Neural progenitor cell (in vitro differentiated cells): ENCODE data around the gene LILRB2. TPM values are rescaled to one million over a fixed set of nuclear protein-coding genes. Genes with fewer than 3 reads are reported as not detected.
"Not testable (repeated sequence)": the region's sequence is repeated elsewhere in the genome, so short reads cannot be mapped to it uniquely, and the experiment has no call there.

Experiments used
- DNase-seq: peaks from one replicate; pipeline ENCODE4 v3.0.0-alpha.2; 2016; ENCODE audit warnings: low spot score
- H2AFZ ChIP-seq: fragments of 200-600 bp; sonication (generic); replicated peaks from 2 replicates; pipeline ENCODE4 v1.6.1; 2016; ENCODE audit warnings: antibody characterized with exemption
- H3F3A ChIP-seq: fragments of 200-600 bp; sonication (generic); 2 replicates; pipeline ENCODE4 v1.6.1; 2016; ENCODE audit warnings: antibody characterized with exemption, low read depth
- H3K27ac ChIP-seq: fragments of 200-600 bp; sonication (generic); 2 replicates; pipeline ENCODE4 v1.5.1; 2016; ENCODE audit warnings: mild to moderate bottlenecking
- H3K27me3 ChIP-seq: fragments of 200-600 bp; sonication (generic); 2 replicates; pipeline ENCODE4 v1.6.1; 2016; ENCODE audit warnings: mild to moderate bottlenecking, moderate library complexity
- H3K36me3 ChIP-seq: fragments of 200-600 bp; sonication (generic); 2 replicates; pipeline ENCODE4 v1.5.1; 2016
- H3K4me1 ChIP-seq: fragments of 200-600 bp; sonication (generic); 2 replicates; pipeline ENCODE4 v1.6.1; 2016; ENCODE audit warnings: mixed run types
- H3K4me2 ChIP-seq: fragments of 200-600 bp; sonication (generic); 2 replicates; pipeline ENCODE4 v1.6.1; 2016
- H3K4me3 ChIP-seq: fragments of 200-600 bp; sonication (generic); 2 replicates; pipeline ENCODE4 v1.5.1; 2016
- H3K79me2 ChIP-seq: fragments of 200-600 bp; sonication (generic); 2 replicates; pipeline ENCODE4 v1.6.1; 2016; ENCODE audit warnings: low read depth
- H3K9ac ChIP-seq: fragments of 200-600 bp; sonication (generic); 2 replicates; pipeline ENCODE4 v1.6.1; 2016
- H3K9me3 ChIP-seq: fragments of 200-600 bp; sonication (generic); 2 replicates; pipeline ENCODE4 v1.5.1; 2016; ENCODE audit warnings: low read depth
- H4K20me1 ChIP-seq: fragments of 200-600 bp; sonication (generic); 2 replicates; pipeline ENCODE4 v1.6.1; 2016; ENCODE audit warnings: low read depth
- H3K27ac Mint-ChIP-seq: 3 replicates; pipeline ENCODE4 v1.8.0; 2021; ENCODE audit warnings: mixed read lengths
- H3K27me3 Mint-ChIP-seq: 2 replicates; pipeline ENCODE4 v1.8.0; 2022; ENCODE audit warnings: low read depth, mild to moderate bottlenecking, inconsistent platforms, moderate library complexity, mixed read lengths; ENCODE audit not compliant: insufficient read depth
- H3K36me3 Mint-ChIP-seq: 3 replicates; pipeline ENCODE4 v1.8.0; 2021; ENCODE audit warnings: mixed read lengths
- H3K4me1 Mint-ChIP-seq: 3 replicates; pipeline ENCODE4 v1.8.0; 2021; ENCODE audit warnings: mixed read lengths
- H3K4me3 Mint-ChIP-seq: 3 replicates; pipeline ENCODE4 v1.8.0; 2021; ENCODE audit warnings: mild to moderate bottlenecking, moderate library complexity, mixed read lengths
- H3K9me3 Mint-ChIP-seq: 3 replicates; pipeline ENCODE4 v1.8.0; 2020; ENCODE audit warnings: mixed read lengths
- EZH2 ChIP-seq: fragments of 200-600 bp; sonication (generic); IDR thresholded peaks from 2 replicates; pipeline ENCODE4 v1.6.1; 2017; ENCODE audit warnings: antibody characterized with exemption, mild to moderate bottlenecking, moderate library complexity
- EZH2phosphoT487 ChIP-seq: fragments of 200-600 bp; sonication (generic); IDR thresholded peaks from 2 replicates; pipeline ENCODE4 v1.6.1; 2017; ENCODE audit warnings: antibody characterized with exemption
- total RNA-seq: library from RNA; depleted of rRNA; stranded (reverse); fragments of >200 nt; gene quantifications from 2 replicates; pipeline ENCODE4 v1.2.3, GENCODE V29; 2015; ENCODE audit warnings: low replicate concordance
- TF ChIP-seq, protein P1 (sequence below): fragments of 200-600 bp; sonication (generic); IDR thresholded peaks from 2 replicates; pipeline ENCODE4 v1.5.1; 2017; ENCODE audit warnings: antibody characterized with exemption, mild to moderate bottlenecking

LILRB2 gene
- total RNA-seq, 1 donor from 2014 or later = not detected

DNA sequence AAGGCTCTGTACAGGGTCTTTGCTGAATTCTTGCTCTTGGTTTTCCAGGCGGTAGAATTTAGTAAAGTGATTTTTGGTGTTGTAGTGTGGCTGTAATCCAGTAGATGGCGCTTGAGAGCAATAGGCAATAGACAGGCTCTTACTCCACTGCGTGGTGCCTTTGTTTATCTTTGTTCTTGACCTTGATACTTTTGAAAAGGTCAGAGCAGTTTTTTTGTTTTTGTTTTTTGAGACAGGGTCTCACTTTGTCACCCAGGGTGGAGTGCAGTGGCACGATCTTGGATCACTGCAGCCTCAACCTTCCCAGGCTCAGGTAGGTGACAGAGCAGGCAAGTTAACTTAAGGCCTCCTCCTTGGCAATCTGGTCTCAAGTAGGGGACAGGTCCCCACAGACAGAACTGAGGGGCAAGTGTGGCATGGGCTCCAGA is 44.3 kb upstream of the LILRB2 start:
- Mint-ChIP-seq H3K36me3 (no peaks in the 10 kb centered on the region), H3K9me3 (peaks cover 14% of the 10 kb centered on the region), H3K27ac (no peak overlapping the region), H3K4me3 (no peak overlapping the region), H3K27me3 (peaks cover 10% of the 10 kb centered on the region), H3K4me1 (no peaks in the 10 kb centered on the region)
- Histone ChIP-seq H3K27ac (no peak overlapping the region), H3F3A (no peaks in the 10 kb centered on the region), H4K20me1 (no peaks in the 10 kb centered on the region), H3K4me2 (no peak overlapping the region), H3K4me3 (no peak overlapping the region), H3K36me3 (no peaks in the 10 kb centered on the region), H3K9ac (no peak overlapping the region), H3K27me3 (peaks cover 6% of the 10 kb centered on the region), H3K9me3 (no peaks in the 10 kb centered on the region), H2AFZ (no peak overlapping the region), H3K79me2 (no peaks in the 10 kb centered on the region), H3K4me1 (no peaks in the 10 kb centered on the region)
- DNase-seq = peak; percentile 42
- TF ChIP-seq, protein P1, sequence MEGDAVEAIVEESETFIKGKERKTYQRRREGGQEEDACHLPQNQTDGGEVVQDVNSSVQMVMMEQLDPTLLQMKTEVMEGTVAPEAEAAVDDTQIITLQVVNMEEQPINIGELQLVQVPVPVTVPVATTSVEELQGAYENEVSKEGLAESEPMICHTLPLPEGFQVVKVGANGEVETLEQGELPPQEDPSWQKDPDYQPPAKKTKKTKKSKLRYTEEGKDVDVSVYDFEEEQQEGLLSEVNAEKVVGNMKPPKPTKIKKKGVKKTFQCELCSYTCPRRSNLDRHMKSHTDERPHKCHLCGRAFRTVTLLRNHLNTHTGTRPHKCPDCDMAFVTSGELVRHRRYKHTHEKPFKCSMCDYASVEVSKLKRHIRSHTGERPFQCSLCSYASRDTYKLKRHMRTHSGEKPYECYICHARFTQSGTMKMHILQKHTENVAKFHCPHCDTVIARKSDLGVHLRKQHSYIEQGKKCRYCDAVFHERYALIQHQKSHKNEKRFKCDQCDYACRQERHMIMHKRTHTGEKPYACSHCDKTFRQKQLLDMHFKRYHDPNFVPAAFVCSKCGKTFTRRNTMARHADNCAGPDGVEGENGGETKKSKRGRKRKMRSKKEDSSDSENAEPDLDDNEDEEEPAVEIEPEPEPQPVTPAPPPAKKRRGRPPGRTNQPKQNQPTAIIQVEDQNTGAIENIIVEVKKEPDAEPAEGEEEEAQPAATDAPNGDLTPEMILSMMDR = peak; percentile 81
- no peak for TF ChIP-seq EZH2phosphoT487

DNA sequence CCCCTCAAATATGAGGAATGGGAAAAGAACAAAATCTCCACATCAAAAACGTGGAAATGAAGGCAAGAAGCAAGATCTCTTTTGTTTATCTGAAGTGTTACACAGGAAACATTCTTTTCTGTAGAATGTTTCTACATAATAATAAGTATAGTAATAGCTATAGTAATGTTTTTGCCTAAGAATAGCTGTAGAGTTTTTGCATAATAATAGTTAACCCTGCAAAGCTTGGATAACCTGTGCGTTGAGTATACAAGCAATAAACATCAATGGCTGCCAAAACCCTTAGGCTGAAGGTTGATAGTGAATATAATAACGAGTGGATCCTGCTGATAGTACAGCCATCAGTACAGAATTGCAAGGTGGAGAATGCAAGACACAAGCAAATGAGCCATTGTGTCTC is 43.2 kb upstream of the LILRB2 start:
- H3K36me3 Mint-ChIP-seq = no peaks in the 10 kb centered on the region
- H3K27me3 ChIP-seq = peaks cover 6% of the 10 kb centered on the region
- H3F3A ChIP-seq = no peaks in the 10 kb centered on the region
- peaks cover 14% of the 10 kb centered on the region for H3K9me3 Mint-ChIP-seq
- H3K4me3 Mint-ChIP-seq = no peak overlapping the region
- H3K4me1 ChIP-seq = no peaks in the 10 kb centered on the region
- no peak overlapping the region for H3K9ac ChIP-seq
- H3K4me1 Mint-ChIP-seq = no peaks in the 10 kb centered on the region
- no peak overlapping the region for H3K4me2 ChIP-seq
- no peak overlapping the region for H3K4me3 ChIP-seq
- no peaks in the 10 kb centered on the region for H3K36me3 ChIP-seq
- no peaks in the 10 kb centered on the region for H3K79me2 ChIP-seq
- H4K20me1 ChIP-seq = no peaks in the 10 kb centered on the region
- TF ChIP-seq EZH2phosphoT487 (no peak), EZH2 (no peak)
- TF ChIP-seq, protein P1 = no peak
- no peaks in the 10 kb centered on the region for H3K9me3 ChIP-seq
- H3K27ac Mint-ChIP-seq = no peak overlapping the region
- no peak overlapping the region for H2AFZ ChIP-seq
- H3K27ac ChIP-seq = no peak overlapping the region
- DNase-seq = no peak
- H3K27me3 Mint-ChIP-seq = peaks cover 8% of the 10 kb centered on the region

DNA sequence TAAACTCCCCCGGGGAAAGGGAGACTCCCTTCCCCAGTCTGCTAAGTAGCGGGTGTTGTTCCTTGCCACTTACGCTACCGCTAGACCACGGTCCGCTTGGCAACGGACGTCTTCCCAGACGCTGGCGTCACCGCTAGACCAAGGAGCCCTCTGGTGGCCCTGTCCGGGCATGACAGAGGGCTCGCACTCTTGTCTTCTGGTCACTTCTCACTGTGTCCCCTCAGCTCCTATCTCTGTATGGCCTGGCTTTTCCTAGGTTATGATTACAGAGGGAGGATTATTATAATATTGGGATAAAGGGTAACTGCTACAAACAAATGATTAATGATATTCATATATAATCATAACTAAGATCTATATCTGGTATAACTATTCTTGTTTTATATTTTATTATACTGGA is 42.0 kb upstream of the LILRB2 start:
- H3K9me3 ChIP-seq, H3K27ac Mint-ChIP-seq, DNase-seq, H3K79me2 ChIP-seq, H3K36me3 ChIP-seq, H4K20me1 ChIP-seq, H3K27ac ChIP-seq, H3K9ac ChIP-seq, H3F3A ChIP-seq, H3K27me3 ChIP-seq, H3K4me1 Mint-ChIP-seq, H2AFZ ChIP-seq, H3K4me2 ChIP-seq, H3K4me3 Mint-ChIP-seq, H3K4me1 ChIP-seq, H3K36me3 Mint-ChIP-seq, H3K4me3 ChIP-seq, H3K27me3 Mint-ChIP-seq: not testable (repeated sequence)
- peaks cover 14% of the 10 kb centered on the region for H3K9me3 Mint-ChIP-seq

DNA sequence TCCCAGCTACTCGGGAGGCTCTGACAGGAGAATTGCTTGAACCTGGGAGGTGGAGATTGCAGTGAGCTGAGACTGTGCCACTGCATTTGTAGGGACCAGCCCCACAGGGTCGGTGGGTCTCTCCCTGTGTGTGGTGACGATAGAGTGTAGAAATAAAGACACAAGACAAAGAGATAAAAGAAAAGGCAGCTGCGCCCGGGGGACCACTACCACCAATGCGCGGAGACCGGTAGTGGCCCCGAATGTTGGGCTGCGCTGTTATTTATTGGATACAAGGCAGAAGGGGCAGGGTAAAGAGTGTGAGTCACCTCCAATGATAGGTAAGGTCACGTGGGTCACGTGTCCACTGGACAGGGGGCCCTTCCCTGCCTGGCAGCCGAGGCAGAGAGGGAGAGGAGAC is 41.4 kb upstream of the LILRB2 start:
- not testable (repeated sequence) for H3K4me1 ChIP-seq, H3K9me3 ChIP-seq, H3K79me2 ChIP-seq, DNase-seq, H3K4me3 ChIP-seq, H3K4me2 ChIP-seq, H3K27me3 Mint-ChIP-seq, H3F3A ChIP-seq, H3K4me1 Mint-ChIP-seq, H2AFZ ChIP-seq, H3K4me3 Mint-ChIP-seq, H3K27me3 ChIP-seq, H3K36me3 ChIP-seq, H3K27ac ChIP-seq, H3K9ac ChIP-seq, H4K20me1 ChIP-seq, H3K36me3 Mint-ChIP-seq, H3K27ac Mint-ChIP-seq
- peaks cover 14% of the 10 kb centered on the region for H3K9me3 Mint-ChIP-seq
